GM18870 (cell line): ENCODE data around the gene TNS1.
"Not testable (repeated sequence)": the region's sequence is repeated elsewhere in the genome, so short reads cannot be mapped to it uniquely, and the experiment has no call there.

Experiments used
- ATAC-seq: cut with Tn5 transposase; IDR thresholded peaks from one replicate; pipeline ENCODE4 v1.9.1; 2021; ENCODE audit warnings: moderate library complexity; ENCODE audit not compliant: unreplicated experiment

TNS1 gene

GRCh38 chr2:217821536-217822147 lies 181.2 kb downstream of the TNS1 start:
- ATAC-seq, result no peak

- ATAC-seq, result no peak
Measured at GRCh38 chr2:217820904-217821303, 181.9 kb downstream of the TNS1 start.

GRCh38 chr2:217820091-217820819 lies 182.5 kb downstream of the TNS1 start:
- ATAC-seq, result no peak

GRCh38 chr2:217818293-217818850 lies 184.4 kb downstream of the TNS1 start:
- no peak for ATAC-seq

GRCh38 chr2:217817466-217818292 lies 185.1 kb downstream of the TNS1 start:
- no peak for ATAC-seq

GRCh38 chr2:217816396-217816869 lies 186.4 kb downstream of the TNS1 start:
- no peak for ATAC-seq

- ATAC-seq, result no peak
Measured at GRCh38 chr2:217813828-217814227, 189.0 kb downstream of the TNS1 start.

- no peak for ATAC-seq
Measured at GRCh38 chr2:217812170-217812569, 190.6 kb downstream of the TNS1 start.

GRCh38 chr2:217810260-217810659 lies 192.5 kb downstream of the TNS1 start:
- no peak for ATAC-seq

GRCh38 chr2:217809736-217810135 lies 193.1 kb downstream of the TNS1 start:
- no peak for ATAC-seq

- ATAC-seq, result not testable (repeated sequence)
Measured at GRCh38 chr2:217808967-217809366, 193.8 kb downstream of the TNS1 start.

- ATAC-seq, result no peak
Measured at GRCh38 chr2:217808326-217808725, 194.5 kb downstream of the TNS1 start.

GRCh38 chr2:217807753-217808152 lies 195.0 kb downstream of the TNS1 start:
- no peak for ATAC-seq

- ATAC-seq, result no peak
Measured at GRCh38 chr2:217807025-217807424, 195.8 kb downstream of the TNS1 start.

- ATAC-seq, result no peak
Measured at GRCh38 chr2:217806482-217806765, 196.4 kb downstream of the TNS1 start.

- no peak for ATAC-seq
Measured at GRCh38 chr2:217805668-217806481, 196.9 kb downstream of the TNS1 start.

GRCh38 chr2:217804791-217805667 lies 197.8 kb downstream of the TNS1 start:
- no peak for ATAC-seq

GRCh38 chr2:217804338-217804737 lies 198.5 kb downstream of the TNS1 start:
- ATAC-seq, result no peak

- no peak for ATAC-seq
Measured at GRCh38 chr2:217803653-217803960, 199.2 kb downstream of the TNS1 start.
